GM12878 (cell line): ENCODE results near the gene OR5AR1.

Experiments
- CTCF ChIP-seq, 3 experiments: IDR thresholded peaks in 2 of 3; conservative IDR thresholded peaks in 1 of 3; 2 replicates each; pipeline ENCODE4 v1.5.1; 2011; ENCODE audit warnings: low read depth in 3 of 3, low read length in 3 of 3, mild to moderate bottlenecking in 3 of 3, control low read depth in 2 of 3, moderate library complexity in 2 of 3, inconsistent platforms in 1 of 3, mixed read lengths in 1 of 3; ENCODE audit not compliant: control insufficient read depth in 2 of 3, insufficient read depth in 1 of 3; ENCODE audit errors: extremely low read depth in 1 of 3
- HCFC1 ChIP-seq: fragments of 150-350 bp; IDR thresholded peaks from 2 replicates; pipeline ENCODE4 v1.6.1; 2014; ENCODE audit warnings: low read length
- RAD21 ChIP-seq: IDR thresholded peaks from 2 replicates; pipeline ENCODE4 v1.6.1; 2011; ENCODE audit warnings: mild to moderate bottlenecking, low read depth, low read length, moderate library complexity; ENCODE audit not compliant: insufficient read depth
- RFX5 ChIP-seq: IDR thresholded peaks from 2 replicates; pipeline ENCODE4 v1.6.1; 2011; ENCODE audit warnings: low read depth, low read length, improper control_type of control experiment
- TCF7 ChIP-seq: IDR thresholded peaks from 2 replicates; pipeline ENCODE4 v1.6.1; 2014; ENCODE audit warnings: antibody characterized with exemption, borderline replicate concordance

- TF ChIP-seq TCF7, result no peak
- TF ChIP-seq CTCF (IDR thresholded peaks at IDR 0.05 in 2 of 3, conservative IDR thresholded peaks at IDR 0.05 in 1 of 3; ENCODE audit: control insufficient read depth in 2 of 3, extremely low read depth in 1 of 3, insufficient read depth in 1 of 3, low read depth in 3 of 3, low read length in 3 of 3), result no peak
- no peak for TF ChIP-seq RFX5
- no peak for TF ChIP-seq HCFC1
- TF ChIP-seq RAD21, result no peak
These were observed 26.0 kb upstream of the OR5AR1 start for GRCh38 chr11:56637500-56637899.
